IMR-90 (cell line): ENCODE data around the gene NAE1. TPM values are rescaled to one million over a fixed set of nuclear protein-coding genes. Genes with fewer than 3 reads are reported as not detected.
A peak's percentile ranks its signal among the peaks of the same experiment; 100 is the strongest.

Source experiments
- ATAC-seq: fragments of 200-7000 bp; cut with Tn5 transposase; 2 replicates; pipeline ENCODE4 v1.9.1; 2020; ENCODE audit warnings: low read depth, mild to moderate bottlenecking, moderate library complexity
- BruUV-seq: library from RNA; stranded (reverse); fragments of 400-500 nt; replicated peaks from 2 replicates; lab custom pipeline; 2021; lab: Mats Ljungman, UMichigan
- CTCF ChIA-PET: fragments of 300-600 bp; formaldehyde crosslinking; extraction: SDS; loops from one replicate; lab custom pipeline; 2021; ENCODE audit warnings: antibody characterized with exemption; lab: Yijun Ruan, JAX
- POLR2A ChIA-PET: fragments of 300-600 bp; sonication (Branson Sonifier 250); formaldehyde crosslinking; loops from one replicate; lab custom pipeline; 2022; ENCODE audit warnings: antibody characterized with exemption; ENCODE audit not compliant: unreplicated experiment; lab: Charles Lee
- DNase-seq: peaks from one replicate; pipeline ENCODE4 v3.0.0; 2013
- H2AFZ ChIP-seq: replicated peaks from 2 replicates; pipeline ENCODE3; 2013; ENCODE audit warnings: low read length, mild to moderate bottlenecking; ENCODE audit not compliant: poor library complexity
- H2AK5ac ChIP-seq: 2 replicates; pipeline ENCODE4 v1.6.1; 2013; ENCODE audit warnings: low read depth, low read length, inconsistent platforms
- H2AK9ac ChIP-seq: replicated peaks from 2 replicates; pipeline ENCODE3; 2013; ENCODE audit warnings: mild to moderate bottlenecking, low read depth, low read length, moderate library complexity; ENCODE audit not compliant: poor library complexity
- H2BK120ac ChIP-seq: 2 replicates; pipeline ENCODE4 v1.6.1; 2013; ENCODE audit warnings: low read depth, low read length, inconsistent platforms
- H2BK15ac ChIP-seq: 3 replicates; pipeline ENCODE4 v1.6.1; 2013; ENCODE audit warnings: low read depth, low read length, inconsistent platforms
- H2BK20ac ChIP-seq: 2 replicates; pipeline ENCODE4 v1.6.1; 2013; ENCODE audit warnings: low read depth, mild to moderate bottlenecking, inconsistent platforms, low read length, moderate library complexity
- H2BK5ac ChIP-seq: 2 replicates; pipeline ENCODE4 v1.6.1; 2013; ENCODE audit warnings: mild to moderate bottlenecking, low read depth, low read length, inconsistent platforms; ENCODE audit not compliant: poor library complexity, severe bottlenecking
- H3K14ac ChIP-seq: replicated peaks from 2 replicates; pipeline ENCODE4 v1.6.1; 2013; ENCODE audit warnings: low read depth, low read length, inconsistent platforms
- H3K18ac ChIP-seq: 2 replicates; pipeline ENCODE4 v1.6.1; 2013; ENCODE audit warnings: low read depth, low read length, control low read depth
- H3K23ac ChIP-seq: 2 replicates; pipeline ENCODE4 v1.6.1; 2013; ENCODE audit warnings: low read depth, low read length, inconsistent platforms
- H3K27ac ChIP-seq: 2 replicates; pipeline ENCODE4 v1.5.1; 2013; ENCODE audit warnings: mild to moderate bottlenecking, control low read depth, low read length; ENCODE audit not compliant: insufficient read depth
- H3K27me3 ChIP-seq: 2 replicates; pipeline ENCODE4 v1.6.1; 2013; ENCODE audit warnings: low read length; ENCODE audit not compliant: control insufficient read depth, insufficient read depth
- H3K36me3 ChIP-seq: 2 replicates; pipeline ENCODE4 v1.6.1; 2013; ENCODE audit warnings: low read length, mixed read lengths; ENCODE audit not compliant: control insufficient read depth, insufficient read depth
- H3K4ac ChIP-seq: 2 replicates; pipeline ENCODE4 v1.6.1; 2013; ENCODE audit warnings: low read depth, low read length, inconsistent platforms
- H3K4me1 ChIP-seq: 2 replicates; pipeline ENCODE4 v1.6.1; 2013; ENCODE audit warnings: low read length, mixed read lengths; ENCODE audit not compliant: control insufficient read depth, insufficient read depth
- H3K4me2 ChIP-seq: 2 replicates; pipeline ENCODE4 v1.6.1; 2013; ENCODE audit warnings: low read depth, mild to moderate bottlenecking, control low read depth, low read length, moderate library complexity
- H3K4me3 ChIP-seq: 2 replicates; pipeline ENCODE4 v1.5.1; 2013; ENCODE audit warnings: low read depth, mild to moderate bottlenecking, control low read depth, low read length, moderate library complexity; ENCODE audit not compliant: insufficient read depth
- H3K56ac ChIP-seq: 2 replicates; pipeline ENCODE4 v1.6.1; 2013; ENCODE audit warnings: low read length, inconsistent platforms; ENCODE audit not compliant: insufficient read depth; ENCODE audit errors: extremely low read depth
- H3K79me1 ChIP-seq, 2 experiments: 2 replicates each; pipeline ENCODE4 v1.6.1; 2013; ENCODE audit warnings: low read length in 2 of 2, inconsistent platforms in 1 of 2, low read depth in 1 of 2
- H3K9ac ChIP-seq: 2 replicates; pipeline ENCODE4 v1.6.1; 2013; ENCODE audit warnings: low read depth, low read length, control low read depth
- H3K9me1 ChIP-seq: 2 replicates; pipeline ENCODE4 v1.6.1; 2013; ENCODE audit warnings: low read length, inconsistent platforms; ENCODE audit not compliant: insufficient read depth
- H3K9me3 ChIP-seq: 2 replicates; pipeline ENCODE4 v1.6.1; 2013; ENCODE audit warnings: low read length; ENCODE audit not compliant: control insufficient read depth, insufficient read depth
- H4K20me1 ChIP-seq: 2 replicates; pipeline ENCODE4 v1.6.1; 2013; ENCODE audit warnings: low read length, inconsistent platforms; ENCODE audit not compliant: insufficient read depth
- H4K5ac ChIP-seq: 2 replicates; pipeline ENCODE4 v1.6.1; 2013; ENCODE audit warnings: mild to moderate bottlenecking, low read depth, low read length, control low read depth
- H4K8ac ChIP-seq, 2 experiments: 2 replicates each; pipeline ENCODE4 v1.6.1; 2013; ENCODE audit warnings: low read depth in 2 of 2, low read length in 2 of 2, control low read depth in 1 of 2, inconsistent platforms in 1 of 2
- H4K91ac ChIP-seq: 2 replicates; pipeline ENCODE4 v1.6.1; 2013; ENCODE audit warnings: low read depth, low read length, inconsistent platforms; ENCODE audit not compliant: insufficient read depth
- BHLHE40 ChIP-seq: fragments of 150-350 bp; IDR thresholded peaks from 2 replicates; pipeline ENCODE4 v1.6.1; 2016; ENCODE audit warnings: mild to moderate bottlenecking, low read depth, low read length
- CEBPB ChIP-seq: IDR thresholded peaks from 2 replicates; pipeline ENCODE4 v1.6.1; 2012; ENCODE audit warnings: low read depth, low read length, improper control_type of control experiment
- FOS ChIP-seq: fragments of 150-350 bp; IDR thresholded peaks from 2 replicates; pipeline ENCODE4 v1.6.1; 2016; ENCODE audit warnings: low read depth, low read length
- MAFK ChIP-seq: IDR thresholded peaks from 2 replicates; pipeline ENCODE4 v1.6.1; 2012; ENCODE audit warnings: low read depth, low read length, improper control_type of control experiment
- RCOR1 ChIP-seq: IDR thresholded peaks from 2 replicates; pipeline ENCODE4 v1.6.1; 2012; ENCODE audit warnings: mild to moderate bottlenecking, low read length, improper control_type of control experiment; ENCODE audit not compliant: insufficient replicate concordance
- RFX5 ChIP-seq: IDR thresholded peaks from 2 replicates; pipeline ENCODE4 v1.8.0; 2012; ENCODE audit warnings: low read depth, mild to moderate bottlenecking, low read length, moderate library complexity
- dilution Hi-C: fragments of 300-500 bp; cut with HindIII; formaldehyde crosslinking; loops from one replicate; pipeline ENCODE4 v1.14.3; 2018; ENCODE audit warnings: low sequenced_read_pairs; ENCODE audit not compliant: unreplicated experiment
- in situ Hi-C: fragments of 300-500 bp; cut with MboI; formaldehyde crosslinking; loops from 3 replicates; pipeline ENCODE4 v1.14.3; 2019; ENCODE audit warnings: low sequenced_read_pairs, inconsistent platforms, mixed read lengths
- intact Hi-C: fragments of 100-400 bp; cut with micrococcal nuclease; formaldehyde crosslinking; loops from 2 replicates; pipeline ENCODE4 v1.10.0; 2022
- polyA plus RNA-seq, 3 experiments: library from polyadenylated mRNA; depleted of rRNA; stranded (reverse); fragments of >200 nt; gene quantifications; 2 replicates each; pipeline ENCODE4 v1.2.3, GENCODE V29; 2012; ENCODE audit warnings: low replicate concordance in 1 of 3
- total RNA-seq: library from RNA; depleted of rRNA; stranded (reverse); fragments of >200 nt; gene quantifications from 2 replicates; pipeline ENCODE4 v1.2.3, GENCODE V29; 2012
- TF ChIP-seq, protein P1 (sequence below): fragments of 150-350 bp; IDR thresholded peaks from 2 replicates; pipeline ENCODE4 v1.6.1; 2017; ENCODE audit warnings: mild to moderate bottlenecking, antibody characterized with exemption, low read length, low read depth
- TF ChIP-seq, protein P2 (sequence below): fragments of 150-350 bp; IDR thresholded peaks from 2 replicates; pipeline ENCODE4 v1.6.1; 2016; ENCODE audit warnings: low read depth, mild to moderate bottlenecking, low read length, moderate library complexity, borderline replicate concordance

NAE1 gene
- total and polyA plus RNA-seq, 2 of the 4 experiments (the other 2 are of a cell fraction), result 33.0 to 36.7 TPM

DNA sequence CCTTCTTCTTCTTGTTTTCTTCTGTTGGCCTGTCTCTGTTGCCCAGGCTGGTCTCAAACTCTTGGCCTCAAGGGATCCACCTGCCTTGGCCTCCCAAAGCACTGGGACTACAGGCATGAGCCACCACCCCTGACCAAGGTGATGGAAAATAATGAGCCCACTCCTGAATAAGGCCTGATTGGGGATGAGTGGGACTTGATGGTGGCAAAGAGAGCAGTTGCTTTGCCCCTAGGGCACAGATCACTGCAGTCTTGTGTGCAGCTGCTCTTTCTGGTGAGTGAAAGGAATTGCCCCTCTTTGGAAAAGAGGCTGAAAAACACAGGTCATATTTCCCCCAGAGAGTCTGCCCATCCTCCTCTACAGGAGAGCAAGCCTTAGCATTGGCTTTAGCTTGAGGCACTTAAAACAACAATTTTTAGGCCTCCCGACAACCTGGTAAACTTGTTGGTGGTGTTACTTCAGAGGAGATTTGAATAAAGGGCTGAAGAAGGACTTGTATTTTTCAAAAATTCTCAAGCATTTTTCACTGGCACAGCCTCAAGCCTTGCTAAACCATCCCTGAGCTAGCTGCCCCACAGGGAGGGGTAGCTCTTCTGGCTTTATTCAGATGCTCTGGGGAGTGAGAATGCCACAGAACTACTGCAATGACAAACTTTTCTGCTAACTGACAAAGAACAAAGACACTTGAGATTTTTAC is 43.5 kb upstream of the NAE1 start (continued):
- no peak for TF ChIP-seq FOS

DNA sequence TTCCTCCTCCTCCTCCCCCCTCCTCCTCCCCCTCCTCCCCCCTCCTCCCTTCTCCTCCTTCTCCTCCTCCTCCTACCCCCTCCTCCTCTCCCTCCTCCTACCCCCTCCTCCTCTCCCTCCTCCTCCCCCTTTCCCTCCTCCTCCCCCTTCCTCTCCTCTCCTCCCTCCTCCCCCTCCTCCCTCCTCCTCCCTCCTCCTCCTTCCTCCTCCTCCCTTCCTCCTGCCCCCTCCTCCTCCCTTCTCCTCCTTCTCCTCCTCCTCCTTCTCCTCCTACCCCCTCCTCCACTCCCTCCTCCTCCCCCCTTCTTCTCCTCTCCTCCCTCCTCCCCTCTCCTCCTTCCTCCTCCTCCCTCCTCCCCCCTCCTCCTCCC is 42.9 kb upstream of the NAE1 start:
- H2BK15ac ChIP-seq, result no peak overlapping the region
- no TSS peak for BruUV-seq
- H2BK120ac ChIP-seq, result peak overlapping the region; percentile 98; the same call in 1 of the 2 replicates
- H4K20me1 ChIP-seq, result peaks cover 3% of the 10 kb centered on the region; the same call in 1 of the 2 replicates
- no peak overlapping the region for H3K4me3 ChIP-seq
- peak overlapping the region; percentile 76 for H3K27ac ChIP-seq
- peak overlapping the region; percentile 99 for H3K4ac ChIP-seq
- peaks cover 12% of the 10 kb centered on the region for H3K4me1 ChIP-seq
- no peak for DNase-seq
- in situ Hi-C loops (no loop called here), dilution Hi-C loops (no loop called here), intact Hi-C loops (loop anchor here (1.0 to 5.0 kb wide), 3 partner anchors 43 to 265 kb away; partner anchors contain the start of gene NAE1)
- peaks cover 10% of the 10 kb centered on the region for H3K9me1 ChIP-seq
- H3K14ac ChIP-seq, result no peak overlapping the region; the same call in 1 of the 2 replicates
- CTCF ChIA-PET, result interaction anchor here (0.6 to 1.5 kb wide), 9 partner anchors 9 to 271 kb away, joined by 3 to 9 read pairs (median 4); partner anchors contain the start of gene NAE1
- H3K79me1 ChIP-seq, result no peaks in the 10 kb centered on the region
- no peak overlapping the region for H2AFZ ChIP-seq
- peak overlapping the region; percentile 97; the same call in 1 of the 2 replicates for H4K91ac ChIP-seq
- H3K56ac ChIP-seq, result no peak overlapping the region
- no peak overlapping the region for H3K23ac ChIP-seq
- H4K8ac ChIP-seq, result peak overlapping the region; percentile 58 to 71; a peak in 2 of 4 replicates
- POLR2A ChIA-PET, result no interaction called here
- no peak overlapping the region for H3K18ac ChIP-seq
- no peak overlapping the region for H3K9ac ChIP-seq
- no peaks in the 10 kb centered on the region for H3K9me3 ChIP-seq
- H2BK20ac ChIP-seq, result no peak overlapping the region
- peak overlapping the region; percentile 99 for H2AK5ac ChIP-seq
- TF ChIP-seq RCOR1, result no peak
- no peak for TF ChIP-seq RFX5
- TF ChIP-seq, protein P1, sequence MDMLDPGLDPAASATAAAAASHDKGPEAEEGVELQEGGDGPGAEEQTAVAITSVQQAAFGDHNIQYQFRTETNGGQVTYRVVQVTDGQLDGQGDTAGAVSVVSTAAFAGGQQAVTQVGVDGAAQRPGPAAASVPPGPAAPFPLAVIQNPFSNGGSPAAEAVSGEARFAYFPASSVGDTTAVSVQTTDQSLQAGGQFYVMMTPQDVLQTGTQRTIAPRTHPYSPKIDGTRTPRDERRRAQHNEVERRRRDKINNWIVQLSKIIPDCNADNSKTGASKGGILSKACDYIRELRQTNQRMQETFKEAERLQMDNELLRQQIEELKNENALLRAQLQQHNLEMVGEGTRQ, result no peak
- no peak for TF ChIP-seq CEBPB
- TF ChIP-seq, protein P2, sequence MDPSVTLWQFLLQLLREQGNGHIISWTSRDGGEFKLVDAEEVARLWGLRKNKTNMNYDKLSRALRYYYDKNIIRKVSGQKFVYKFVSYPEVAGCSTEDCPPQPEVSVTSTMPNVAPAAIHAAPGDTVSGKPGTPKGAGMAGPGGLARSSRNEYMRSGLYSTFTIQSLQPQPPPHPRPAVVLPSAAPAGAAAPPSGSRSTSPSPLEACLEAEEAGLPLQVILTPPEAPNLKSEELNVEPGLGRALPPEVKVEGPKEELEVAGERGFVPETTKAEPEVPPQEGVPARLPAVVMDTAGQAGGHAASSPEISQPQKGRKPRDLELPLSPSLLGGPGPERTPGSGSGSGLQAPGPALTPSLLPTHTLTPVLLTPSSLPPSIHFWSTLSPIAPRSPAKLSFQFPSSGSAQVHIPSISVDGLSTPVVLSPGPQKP, result no peak
- TF ChIP-seq BHLHE40, result no peak
- no peak for TF ChIP-seq MAFK
- H3K36me3 ChIP-seq, result no peaks in the 10 kb centered on the region
- H3K4me2 ChIP-seq, result no peak overlapping the region
- peak overlapping the region; percentile 50 for H2BK5ac ChIP-seq
- H3K27me3 ChIP-seq, result no peaks in the 10 kb centered on the region
- H4K5ac ChIP-seq, result no peak overlapping the region
- no peak for ATAC-seq
- H2AK9ac ChIP-seq, result no peak overlapping the region
